IMR-90 (cell line): ENCODE data around the gene DNTTIP2.

Source experiments
- BHLHE40 ChIP-seq: fragments of 150-350 bp; IDR thresholded peaks from 2 replicates; pipeline ENCODE4 v1.6.1; 2016; ENCODE audit warnings: mild to moderate bottlenecking, low read depth, low read length
- CEBPB ChIP-seq: IDR thresholded peaks from 2 replicates; pipeline ENCODE4 v1.6.1; 2012; ENCODE audit warnings: low read depth, low read length, improper control_type of control experiment
- CTCF ChIP-seq: conservative IDR thresholded peaks from 2 replicates; pipeline ENCODE4 v1.5.1; 2012; ENCODE audit warnings: mild to moderate bottlenecking, low read depth, low read length, improper control_type of control experiment
- FOS ChIP-seq: fragments of 150-350 bp; IDR thresholded peaks from 2 replicates; pipeline ENCODE4 v1.6.1; 2016; ENCODE audit warnings: low read depth, low read length
- MAFK ChIP-seq: IDR thresholded peaks from 2 replicates; pipeline ENCODE4 v1.6.1; 2012; ENCODE audit warnings: low read depth, low read length, improper control_type of control experiment
- MXI1 ChIP-seq: IDR thresholded peaks from 2 replicates; pipeline ENCODE4 v1.6.1; 2012; ENCODE audit warnings: low read depth, mild to moderate bottlenecking, low read length, moderate library complexity, borderline replicate concordance
- POLR2A ChIP-seq: IDR thresholded peaks from 2 replicates; pipeline ENCODE4 v1.6.1; 2012; ENCODE audit warnings: mild to moderate bottlenecking, low read depth, low read length
- RAD21 ChIP-seq: IDR thresholded peaks from 2 replicates; pipeline ENCODE4 v1.6.1; 2012; ENCODE audit warnings: low read length, improper control_type of control experiment
- SMC3 ChIP-seq: fragments of 150-350 bp; IDR thresholded peaks from 2 replicates; pipeline ENCODE4 v1.6.1; 2016; ENCODE audit warnings: low read depth, mild to moderate bottlenecking, antibody characterized with exemption, low read length, moderate library complexity
- TF ChIP-seq, protein P1 (sequence below): fragments of 150-350 bp; IDR thresholded peaks from 2 replicates; pipeline ENCODE4 v1.6.1; 2016; ENCODE audit warnings: low read depth, mild to moderate bottlenecking, low read length, moderate library complexity, borderline replicate concordance

DNA sequence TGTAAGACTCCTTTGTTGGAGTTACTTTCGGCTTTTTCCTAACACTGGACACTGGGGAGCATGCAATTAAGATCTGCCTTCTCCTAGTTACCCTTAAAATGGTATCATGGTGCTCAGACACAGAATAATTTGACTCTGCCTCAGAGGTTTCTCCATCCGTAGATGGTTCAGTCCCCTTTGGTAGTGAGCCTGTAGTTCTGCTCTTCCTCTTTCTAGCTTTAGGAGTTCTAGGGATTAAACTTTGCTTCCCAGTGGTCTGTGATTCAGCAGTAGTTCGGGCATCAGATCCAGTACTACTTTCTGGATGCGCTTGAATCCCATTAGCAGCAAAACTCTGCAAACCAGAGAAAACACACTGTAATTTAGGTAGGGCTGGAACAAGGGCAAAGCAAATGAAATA lies 1.5 kb downstream of the DNTTIP2 start:
- TF ChIP-seq CTCF: no peak
- TF ChIP-seq POLR2A: no peak
- no peak for TF ChIP-seq BHLHE40
- TF ChIP-seq MAFK: no peak
- TF ChIP-seq RAD21: no peak
- TF ChIP-seq FOS: no peak
- no peak for TF ChIP-seq SMC3
- TF ChIP-seq CEBPB: no peak
- TF ChIP-seq, protein P1, sequence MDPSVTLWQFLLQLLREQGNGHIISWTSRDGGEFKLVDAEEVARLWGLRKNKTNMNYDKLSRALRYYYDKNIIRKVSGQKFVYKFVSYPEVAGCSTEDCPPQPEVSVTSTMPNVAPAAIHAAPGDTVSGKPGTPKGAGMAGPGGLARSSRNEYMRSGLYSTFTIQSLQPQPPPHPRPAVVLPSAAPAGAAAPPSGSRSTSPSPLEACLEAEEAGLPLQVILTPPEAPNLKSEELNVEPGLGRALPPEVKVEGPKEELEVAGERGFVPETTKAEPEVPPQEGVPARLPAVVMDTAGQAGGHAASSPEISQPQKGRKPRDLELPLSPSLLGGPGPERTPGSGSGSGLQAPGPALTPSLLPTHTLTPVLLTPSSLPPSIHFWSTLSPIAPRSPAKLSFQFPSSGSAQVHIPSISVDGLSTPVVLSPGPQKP: no peak
- TF ChIP-seq MXI1: no peak
